ENCODE data around the gene FBLN1. TPM values are rescaled to one million over a fixed set of nuclear protein-coding genes. Genes with fewer than 3 reads are reported as not detected.

Gene FBLN1
- total and polyA plus RNA-seq, 2 of the 8 experiments (the other 6 are each of a cell fraction or from before 2014, with no cell fraction given) = 159 to 168 TPM

GRCh38 chr22:45472426-45472825, 30.3 kb upstream of the FBLN1 start:
- no peak overlapping the region for H2BK120ac ChIP-seq (replicated peaks; ENCODE audit: low read depth, low read length)
- peaks cover 3% of the 10 kb centered on the region; the same call in 1 of the 2 replicates for H3K79me1 ChIP-seq (ENCODE audit: low read depth, low read length)
- POLR2A ChIA-PET (ENCODE audit: partially characterized antibody) = interaction anchor here (1.2 kb wide), 1 partner anchor 10 kb away, joined by 4 read pairs; no protein-coding TSS in a partner anchor
- WGBS, 2 experiments (ENCODE audit: extremely low coverage in 1 of 2, insufficient coverage in 1 of 2, insufficient read length in 1 of 2, insufficient replicate concordance in 2 of 2, low coverage in 1 of 2, low lambda C conversion rate in 2 of 2, missing lambda C conversion rate in 1 of 2) = 92% methylated on average over 3 of the region's 3 CpGs; no CpG with 5 or more reads in 1 of the 2 experiments
- H4K91ac ChIP-seq (replicated peaks; ENCODE audit: insufficient read length, low read length) = no peak overlapping the region
- H3K36me3 ChIP-seq (ENCODE audit: control insufficient read depth in 2 of 4, insufficient read depth in 4 of 4, low read length in 3 of 4) = no peaks in the 10 kb centered on the region
- no peak overlapping the region for H3K56ac ChIP-seq (replicated peaks; ENCODE audit: insufficient read length, low read depth, low read length)
- H2BK15ac ChIP-seq (ENCODE audit: low read length) = no peak overlapping the region
- H3K23ac ChIP-seq (ENCODE audit: insufficient read length) = no peak overlapping the region
- no peak for DNase-seq (ENCODE audit: low read depth in 1 of 2, low spot score in 2 of 2)
- H3K27me3 ChIP-seq (replicated peaks in 1 of 4; ENCODE audit: control insufficient read depth in 3 of 4, extremely low read depth in 1 of 4, insufficient read depth in 3 of 4, low read length in 3 of 4) = no peaks in the 10 kb centered on the region
- H3K4me1 ChIP-seq (replicated peaks in 1 of 4; ENCODE audit: control insufficient read depth in 3 of 4, insufficient read depth in 4 of 4, low read length in 3 of 4) = peaks cover 0 to 9% (median 1%) of the 10 kb centered on the region in 4 experiments; a peak in 2 of 7 replicates
- no peak overlapping the region for H3K9ac ChIP-seq (replicated peaks in 1 of 4; ENCODE audit: extremely low read depth in 1 of 4, low read depth in 3 of 4, low read length in 3 of 4)
- no peak overlapping the region for H2BK20ac ChIP-seq (ENCODE audit: low read length)
- no peaks in the 10 kb centered on the region for H4K20me1 ChIP-seq (replicated peaks in 1 of 2; ENCODE audit: control insufficient read depth in 1 of 2, insufficient read depth in 2 of 2, low read length in 2 of 2)
- no peak overlapping the region for H3K4me3 ChIP-seq (ENCODE audit: extremely low read depth in 1 of 4, insufficient read depth in 2 of 4, low read depth in 3 of 4, low read length in 4 of 4)
- no peak overlapping the region for H4K8ac ChIP-seq (ENCODE audit: extremely low read depth, insufficient read depth, low read length)
- no peak overlapping the region for H2AFZ ChIP-seq (ENCODE audit: low read length)
- no peak overlapping the region for H2AK5ac ChIP-seq (ENCODE audit: low read depth, low read length)
- H3K79me2 ChIP-seq (ENCODE audit: control insufficient read depth in 1 of 2, insufficient read depth in 2 of 2, low read length in 2 of 2) = no peaks in the 10 kb centered on the region
- H4K5ac ChIP-seq (ENCODE audit: insufficient read length, low read depth, low read length) = no peak overlapping the region
- H2BK5ac ChIP-seq (ENCODE audit: low read depth, low read length) = no peak overlapping the region
- CTCF ChIA-PET (ENCODE audit: partially characterized antibody) = interaction anchor here (1.0 to 3.6 kb wide), 2 partner anchors 10 to 82 kb away, joined by 3 to 16 read pairs; no protein-coding TSS in a partner anchor
- no peak overlapping the region for H3K14ac ChIP-seq (ENCODE audit: insufficient read length)
- H3K4me2 ChIP-seq (ENCODE audit: insufficient read depth in 1 of 2, low read depth in 2 of 2, low read length in 2 of 2) = no peak overlapping the region
- no peak overlapping the region for H3K4ac ChIP-seq (replicated peaks; ENCODE audit: insufficient read length, low read depth, low read length)
- no peak overlapping the region for H2BK12ac ChIP-seq (ENCODE audit: low read depth, low read length)
- H3K27ac ChIP-seq (ENCODE audit: low read depth, low read length) = no peak overlapping the region
- no peak for FAIRE-seq
- peaks cover 0 to 4% of the 10 kb centered on the region in 2 experiments; a peak in 1 of 4 replicates for H3K9me3 ChIP-seq (ENCODE audit: insufficient read depth in 2 of 2, low read depth in 1 of 2, low read length in 1 of 2)
- no peaks in the 10 kb centered on the region for H3K23me2 ChIP-seq (ENCODE audit: low read depth, low read length)
- no peak overlapping the region for H3K18ac ChIP-seq (ENCODE audit: extremely low read depth, low read length)
- TF ChIP-seq BACH1 (IDR thresholded peaks at IDR 0.05; ENCODE audit: low read length) (no peak), SUZ12 (IDR thresholded peaks at IDR 0.05; ENCODE audit: low read length) (no peak), TEAD4 (IDR thresholded peaks at IDR 0.05; ENCODE audit: low read depth, low read length) (no peak), CTCF (IDR thresholded peaks at IDR 0.05; ENCODE audit: control extremely low read depth in 1 of 3, insufficient read depth in 1 of 3, low read depth in 1 of 3, low read length in 3 of 3) (no peak), SIX5 (IDR thresholded peaks at IDR 0.05; ENCODE audit: low read depth, low read length) (no peak), MAFK (IDR thresholded peaks at IDR 0.05; ENCODE audit: low read depth, low read length) (no peak), SRF (IDR thresholded peaks at IDR 0.05; ENCODE audit: low read depth, low read length) (no peak), BCL11A (IDR thresholded peaks at IDR 0.05; ENCODE audit: low read depth in 2 of 2, low read length in 2 of 2) (no peak), CBX8 (IDR thresholded peaks at IDR 0.05; ENCODE audit: borderline replicate concordance, low read depth, low read length) (no peak), SP4 (IDR thresholded peaks at IDR 0.05; ENCODE audit: low read length) (no peak), POU5F1 (IDR thresholded peaks at IDR 0.05; ENCODE audit: low read depth, low read length) (no peak)

Data from H1 (cell line).